ENCODE data around the gene LTBP2. TPM values are rescaled to one million over a fixed set of nuclear protein-coding genes. Genes with fewer than 3 reads are reported as not detected.

Gene LTBP2
- total RNA-seq, 4 donors from 2014 or later, result 19.8 to 51.9 (median 28.8) TPM

DNA sequence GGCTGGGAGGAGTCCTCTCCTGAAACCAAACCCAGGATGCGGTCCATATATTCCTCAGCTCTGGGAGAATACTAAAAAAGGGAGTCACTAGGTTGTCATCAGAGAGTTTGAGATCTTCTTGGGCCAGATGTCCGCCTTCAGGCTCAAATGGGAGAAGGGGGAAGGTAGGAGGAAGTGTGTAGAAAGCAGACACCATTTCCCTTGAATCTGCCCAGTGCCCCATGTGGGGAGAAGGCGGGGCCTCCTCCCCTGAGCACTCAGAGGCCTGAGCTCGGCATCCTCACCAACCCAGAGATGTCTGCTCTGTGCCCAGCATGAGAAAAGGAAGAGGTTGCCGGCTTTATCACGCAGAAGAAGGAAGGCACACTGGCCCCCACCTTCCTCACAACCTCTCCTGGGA, 37.3 kb downstream of the LTBP2 start:
- H3K27ac ChIP-seq, result peak overlapping the region in 1 of 4 donors; percentile 33
- intact Hi-C loops (cut with DNase I; ENCODE audit: low total_unique reads) (no loop called here), in situ Hi-C loops (cut with MboI; ENCODE audit: low sequenced_read_pairs in 4 of 4) (no loop called here)
- peaks cover 4 to 6% of the 10 kb centered on the region in 2 donors for H3K4me1 ChIP-seq
- H3K36me3 ChIP-seq, result no peaks in the 10 kb centered on the region
- TF ChIP-seq POLR2A (IDR thresholded peaks at IDR 0.05), result no peak
- TF ChIP-seq, protein P1, sequence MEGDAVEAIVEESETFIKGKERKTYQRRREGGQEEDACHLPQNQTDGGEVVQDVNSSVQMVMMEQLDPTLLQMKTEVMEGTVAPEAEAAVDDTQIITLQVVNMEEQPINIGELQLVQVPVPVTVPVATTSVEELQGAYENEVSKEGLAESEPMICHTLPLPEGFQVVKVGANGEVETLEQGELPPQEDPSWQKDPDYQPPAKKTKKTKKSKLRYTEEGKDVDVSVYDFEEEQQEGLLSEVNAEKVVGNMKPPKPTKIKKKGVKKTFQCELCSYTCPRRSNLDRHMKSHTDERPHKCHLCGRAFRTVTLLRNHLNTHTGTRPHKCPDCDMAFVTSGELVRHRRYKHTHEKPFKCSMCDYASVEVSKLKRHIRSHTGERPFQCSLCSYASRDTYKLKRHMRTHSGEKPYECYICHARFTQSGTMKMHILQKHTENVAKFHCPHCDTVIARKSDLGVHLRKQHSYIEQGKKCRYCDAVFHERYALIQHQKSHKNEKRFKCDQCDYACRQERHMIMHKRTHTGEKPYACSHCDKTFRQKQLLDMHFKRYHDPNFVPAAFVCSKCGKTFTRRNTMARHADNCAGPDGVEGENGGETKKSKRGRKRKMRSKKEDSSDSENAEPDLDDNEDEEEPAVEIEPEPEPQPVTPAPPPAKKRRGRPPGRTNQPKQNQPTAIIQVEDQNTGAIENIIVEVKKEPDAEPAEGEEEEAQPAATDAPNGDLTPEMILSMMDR (IDR thresholded peaks at IDR 0.05 in 4 of 5, conservative IDR thresholded peaks at IDR 0.05 in 1 of 5), result no peak
- H3K9me3 ChIP-seq, result no peaks in the 10 kb centered on the region
- ATAC-seq (no peak), DNase-seq (no peak)
- no peaks in the 10 kb centered on the region for H3K27me3 ChIP-seq
- H3K4me3 ChIP-seq, result no peak overlapping the region

GRCh38 chr14:74574090-74574433, 38.0 kb downstream of the LTBP2 start:
- Histone ChIP-seq H3K4me1 (peaks cover 4 to 6% of the 10 kb centered on the region in 2 donors), H3K27ac (peak overlapping the region in 1 of 4 donors; percentile 53)
- in situ Hi-C loops (cut with MboI; ENCODE audit: low sequenced_read_pairs in 4 of 4), result no loop called here

DNA sequence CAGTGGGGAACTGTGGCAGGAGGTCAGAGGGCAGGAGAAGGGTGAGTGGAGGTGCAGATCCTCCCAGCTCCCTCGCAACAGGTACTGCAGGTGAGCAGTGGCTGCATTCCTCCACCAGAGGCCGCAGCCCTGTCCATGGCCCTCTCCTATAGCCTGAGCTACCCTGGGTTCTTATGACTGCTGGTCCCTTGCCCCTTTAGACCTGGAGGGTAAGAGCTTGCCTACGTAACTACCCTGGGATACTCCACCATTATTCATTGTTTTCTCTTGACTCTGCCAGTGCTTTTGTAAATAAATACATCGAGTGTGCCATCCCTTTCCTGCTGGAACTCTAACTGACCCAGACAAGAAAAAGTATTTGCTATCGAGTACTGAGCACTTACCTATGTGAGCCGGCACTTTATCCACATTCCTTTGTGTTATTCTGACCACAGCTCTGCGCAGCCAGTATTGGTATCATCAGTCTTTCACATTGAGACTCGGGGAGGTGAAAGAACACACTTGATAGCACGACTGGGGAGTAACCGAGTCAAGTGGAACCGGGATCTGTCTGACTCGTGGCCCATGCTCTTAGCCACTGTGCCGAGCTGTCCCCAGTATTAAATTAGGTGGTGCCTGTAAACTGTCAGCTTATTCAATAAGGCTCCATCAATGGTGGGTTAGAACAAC, 38.5 kb downstream of the LTBP2 start:
- Histone ChIP-seq H3K4me1 (peaks cover 4 to 6% of the 10 kb centered on the region in 2 donors), H3K36me3 (no peaks in the 10 kb centered on the region), H3K27me3 (no peaks in the 10 kb centered on the region), H3K27ac (peak overlapping the region in 3 of 4 donors; percentile 20 to 64 (median 53)), H3K9me3 (no peaks in the 10 kb centered on the region), H3K4me3 (no peak overlapping the region)
- intact Hi-C loops (cut with DNase I; ENCODE audit: low total_unique reads) (no loop called here), in situ Hi-C loops (cut with MboI; ENCODE audit: low sequenced_read_pairs in 4 of 4) (no loop called here)
- DNase-seq, result no peak
- no peak for ATAC-seq
- no peak for TF ChIP-seq POLR2A (IDR thresholded peaks at IDR 0.05)

More at GRCh38 chr14:74574090-74574433, 38.0 kb downstream of the LTBP2 start:
- no peak for ATAC-seq
- Histone ChIP-seq H3K36me3 (no peaks in the 10 kb centered on the region), H3K9me3 (no peaks in the 10 kb centered on the region), H3K27me3 (no peaks in the 10 kb centered on the region), H3K4me3 (no peak overlapping the region)
- intact Hi-C loops (cut with DNase I; ENCODE audit: low total_unique reads), result no loop called here
- DNase-seq, result no peak
- TF ChIP-seq, protein P1 (IDR thresholded peaks at IDR 0.05 in 4 of 5, conservative IDR thresholded peaks at IDR 0.05 in 1 of 5), result no peak
- no peak for TF ChIP-seq POLR2A (IDR thresholded peaks at IDR 0.05)

- peaks cover 4 to 6% of the 10 kb centered on the region in 2 donors for H3K4me1 ChIP-seq
- no peak for ATAC-seq
- no peaks in the 10 kb centered on the region for H3K9me3 ChIP-seq
- DNase-seq, result no peak
- intact Hi-C loops (cut with DNase I; ENCODE audit: low total_unique reads), result no loop called here
- H3K27me3 ChIP-seq, result no peaks in the 10 kb centered on the region
- peak overlapping the region; percentile 48 to 64 (median 51) for H3K27ac ChIP-seq
- H3K4me3 ChIP-seq, result no peak overlapping the region
- H3K36me3 ChIP-seq, result no peaks in the 10 kb centered on the region
- TF ChIP-seq, protein P1 (IDR thresholded peaks at IDR 0.05 in 4 of 5, conservative IDR thresholded peaks at IDR 0.05 in 1 of 5), result no peak
- no peak for TF ChIP-seq POLR2A (IDR thresholded peaks at IDR 0.05)
- in situ Hi-C loops (cut with MboI; ENCODE audit: low sequenced_read_pairs in 4 of 4), result no loop called here
These were observed 39.2 kb downstream of the LTBP2 start for GRCh38 chr14:74572726-74573301.

DNA sequence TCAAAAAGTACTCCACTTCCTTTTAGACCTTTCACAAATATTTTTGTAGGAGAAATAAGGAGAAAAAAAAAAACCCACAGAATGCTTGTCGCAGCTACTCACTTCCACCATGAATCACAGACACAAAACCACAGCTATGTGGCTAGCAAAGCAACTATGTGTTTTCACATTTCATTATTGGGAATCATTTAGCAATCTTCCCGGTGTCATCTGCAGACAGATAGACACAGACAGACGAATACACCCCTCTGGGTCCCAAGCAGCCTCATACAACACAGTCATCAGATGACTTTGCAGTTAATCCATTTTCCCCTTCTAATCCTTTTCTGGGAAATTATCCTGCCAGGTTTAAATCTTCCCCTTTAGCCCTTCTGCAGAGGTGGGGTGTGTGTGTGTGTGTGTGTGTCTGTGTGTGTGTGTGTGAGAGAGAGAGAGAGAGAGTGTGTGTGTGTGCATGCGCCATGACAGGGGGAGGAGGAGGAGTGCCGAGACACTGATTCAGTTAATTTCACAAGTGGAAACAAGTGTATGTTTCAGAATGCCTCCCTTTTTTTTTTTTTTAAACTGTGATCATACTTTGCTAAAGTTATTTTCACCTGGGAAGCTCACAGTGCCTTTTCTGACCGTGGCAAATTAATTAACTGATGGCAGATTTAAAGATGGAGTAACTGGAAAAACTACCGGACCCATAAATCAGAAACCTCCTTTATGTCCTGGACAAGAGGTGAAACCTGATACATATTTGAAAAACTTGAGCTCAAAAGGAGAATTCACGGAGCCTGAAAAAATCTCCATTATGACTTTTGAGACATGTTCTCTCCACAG, 39.9 kb downstream of the LTBP2 start:
- peak in 1 of 2 donors; percentile 47 for DNase-seq
- Histone ChIP-seq H3K9me3 (no peaks in the 10 kb centered on the region), H3K4me3 (no peak overlapping the region), H3K36me3 (no peaks in the 10 kb centered on the region), H3K27me3 (no peaks in the 10 kb centered on the region), H3K27ac (peak overlapping the region; percentile 48 to 67 (median 51)), H3K4me1 (peaks cover 4 to 6% of the 10 kb centered on the region in 2 donors)
- TF ChIP-seq, protein P1 (IDR thresholded peaks at IDR 0.05 in 4 of 5, conservative IDR thresholded peaks at IDR 0.05 in 1 of 5), result no peak
- TF ChIP-seq POLR2A (IDR thresholded peaks at IDR 0.05), result no peak
- intact Hi-C loops (cut with DNase I; ENCODE audit: low total_unique reads) (no loop called here), in situ Hi-C loops (cut with MboI; ENCODE audit: low sequenced_read_pairs in 4 of 4) (no loop called here)
- peak; percentile 59 to 81 for ATAC-seq
